HepG2 (cell line): ENCODE measurements around the gene EFL1. TPM values are rescaled to one million over a fixed set of nuclear protein-coding genes. Genes with fewer than 3 reads are reported as not detected.

Experiments
- FOSL1 ChIP-seq: sonication (generic); formaldehyde crosslinking; IDR thresholded peaks from 2 replicates; pipeline ENCODE4 v1.9.0; 2021; ENCODE audit warnings: missing genetic modification reagents, borderline replicate concordance
- FOXA1 ChIP-seq, 2 experiments: fragments of 450-650 bp in 1 of 2; sonication (generic) in 1 of 2; formaldehyde crosslinking in 1 of 2; IDR thresholded peaks; 2 replicates each; pipeline versions ENCODE4 v1.4.0 to v1.6.1; 2016 to 2020; ENCODE audit warnings: missing genetic modification reagents in 1 of 2
- KAT8 ChIP-seq: IDR thresholded peaks from 2 replicates; pipeline ENCODE4 v1.6.1; 2016; ENCODE audit warnings: missing genetic modification reagents, missing compliant biosample characterization
- KDM5B ChIP-seq: sonication (generic); formaldehyde crosslinking; IDR thresholded peaks from 2 replicates; pipeline ENCODE4 v1.4.0; 2020; ENCODE audit warnings: missing genetic modification reagents, mild to moderate bottlenecking, borderline replicate concordance
- KDM6A ChIP-seq: IDR thresholded peaks from 2 replicates; pipeline ENCODE4 v1.6.1; 2016; ENCODE audit warnings: low read depth
- MIER2 ChIP-seq: IDR thresholded peaks from 2 replicates; pipeline ENCODE4 v1.6.1; 2016; ENCODE audit warnings: missing biosample characterization, missing genetic modification reagents
- NFATC3 ChIP-seq: sonication (generic); formaldehyde crosslinking; IDR thresholded peaks from 2 replicates; pipeline ENCODE4 v1.5.1; 2020; ENCODE audit warnings: mild to moderate bottlenecking, missing genetic modification reagents
- PCBP2 ChIP-seq: fragments of 200-400 bp; formaldehyde crosslinking; optimal IDR thresholded peaks from 2 replicates; pipeline ENCODE3; 2018; ENCODE audit warnings: low read length, low read depth; ENCODE audit not compliant: poor library complexity, severe bottlenecking
- RBFOX2 ChIP-seq: fragments of 200-400 bp; formaldehyde crosslinking; IDR thresholded peaks from 2 replicates; pipeline ENCODE4 v1.6.1; 2017; ENCODE audit warnings: low read depth, mild to moderate bottlenecking, low read length
- TBX2 ChIP-seq: sonication (generic); formaldehyde crosslinking; IDR thresholded peaks from 2 replicates; pipeline ENCODE4 v1.5.0; 2020; ENCODE audit warnings: missing genetic modification reagents, mild to moderate bottlenecking, borderline replicate concordance
- TCF7 ChIP-seq: sonication (generic); IDR thresholded peaks from 2 replicates; pipeline ENCODE4 v1.6.1; 2016; ENCODE audit warnings: antibody characterized with exemption, low read depth
- TCF7L2 ChIP-seq: IDR thresholded peaks from 2 replicates; pipeline ENCODE4 v1.6.1; 2011; ENCODE audit warnings: mild to moderate bottlenecking, low read depth, low read length, moderate library complexity
- TMF1 ChIP-seq: sonication (generic); formaldehyde crosslinking; IDR thresholded peaks from 2 replicates; pipeline ENCODE4 v1.8.1; 2022; ENCODE audit warnings: low read depth, missing genetic modification reagents
- USF2 ChIP-seq, 2 experiments: sonication (generic) in 1 of 2; formaldehyde crosslinking in 1 of 2; IDR thresholded peaks; 2 replicates each; pipeline versions ENCODE4 v1.5.1 to v1.6.1; 2011 to 2020; ENCODE audit warnings: borderline replicate concordance in 1 of 2, low read depth in 1 of 2, low read length in 1 of 2, mild to moderate bottlenecking in 1 of 2, missing genetic modification reagents in 1 of 2, moderate library complexity in 1 of 2
- ZBTB37 ChIP-seq: sonication (generic); formaldehyde crosslinking; IDR thresholded peaks from 2 replicates; pipeline ENCODE4 v1.4.0; 2020; ENCODE audit warnings: mild to moderate bottlenecking, missing genetic modification reagents
- ZC3H4 ChIP-seq: sonication (generic); formaldehyde crosslinking; IDR thresholded peaks from 2 replicates; pipeline ENCODE4 v1.4.0; 2020; ENCODE audit warnings: missing genetic modification reagents, borderline replicate concordance
- ZNF33B ChIP-seq: sonication (generic); formaldehyde crosslinking; IDR thresholded peaks from 2 replicates; pipeline ENCODE4 v1.5.1; 2020; ENCODE audit warnings: mild to moderate bottlenecking, missing genetic modification reagents
- ZNF839 ChIP-seq: sonication (generic); formaldehyde crosslinking; IDR thresholded peaks from 2 replicates; pipeline ENCODE4 v1.4.0; 2020; ENCODE audit warnings: missing genetic modification reagents, mild to moderate bottlenecking, borderline replicate concordance
- ZSCAN5A ChIP-seq: sonication (generic); formaldehyde crosslinking; IDR thresholded peaks from 2 replicates; pipeline ENCODE4 v1.8.0; 2022; ENCODE audit warnings: mild to moderate bottlenecking, missing genetic modification reagents, borderline replicate concordance
- polyA plus RNA-seq, 8 experiments: library from polyadenylated mRNA; depleted of rRNA in 3 of 8; stranded (reverse) in 7 of 8; unstranded in 1 of 8; fragments of >200 nt; fragmentation: Illumina TruSeq in 4 of 8; extraction: Trizol in 4 of 8; gene quantifications; 2 replicates each; pipeline versions ENCODE4 v1.2.1 to v1.2.3, GENCODE V29; 2011 to 2016; ENCODE audit warnings: low read depth in 4 of 8, missing spikeins in 1 of 8, mixed read lengths in 1 of 8; ENCODE audit not compliant: insufficient read depth in 1 of 8
- total RNA-seq, 5 experiments: library from RNA; depleted of rRNA; stranded (reverse); fragments of >200 nt; fragmentation: Illumina TruSeq; extraction: Trizol; gene quantifications; 2 replicates each; pipeline ENCODE4 v1.2.3, GENCODE V29; 2016; ENCODE audit warnings: low read depth in 1 of 5

EFL1 gene
- total and polyA plus RNA-seq, 2 of the 13 experiments (the other 11 are each of a cell fraction or from before 2014, with no cell fraction given) = 6.4 to 12.0 TPM

GRCh38 chr15:82262422-82263026, at the start of gene EFL1, which contains the start of gene SAXO2 (continued):
- TF ChIP-seq ZBTB37 (CRISPR knock-in tag) (no peak), TCF7 (no peak), KAT8 (peak; percentile 71), FOXA1 (IDR thresholded peaks at IDR 0.05) (no peak), FOXA1 (CRISPR knock-in tag; IDR thresholded peaks at IDR 0.05) (no peak), TBX2 (CRISPR knock-in tag) (0 out of 2 replicates have a peak, but pooled peaks have one; percentile 44), TCF7L2 (no peak), KDM5B (no peak), ZSCAN5A (CRISPR knock-in tag) (no peak), NFATC3 (no peak), TMF1 (CRISPR knock-in tag) (no peak), MIER2 (CRISPR knock-in tag) (no peak), KDM6A (CRISPR knock-in tag) (no peak), ZNF33B (CRISPR knock-in tag) (0 out of 2 replicates have a peak, but pooled peaks have one; percentile 48), ZC3H4 (CRISPR knock-in tag) (no peak), FOSL1 (CRISPR knock-in tag) (no peak), USF2 (IDR thresholded peaks at IDR 0.05; ENCODE audit: low read depth, low read length) (no peak), USF2 (CRISPR knock-in tag; IDR thresholded peaks at IDR 0.05; ENCODE audit: borderline replicate concordance) (no peak; the same call in 1 of the 2 replicates), ZNF839 (CRISPR knock-in tag) (no peak), PCBP2 (no peak), RBFOX2 (peak; percentile 85)
